PFSK-1 (cell line): ENCODE data around the gene ZFYVE1.

Experiments
- FOXP2 ChIP-seq: optimal IDR thresholded peaks from 2 replicates; pipeline ENCODE3; 2011; ENCODE audit warnings: borderline replicate concordance, control low read depth, inconsistent platforms; ENCODE audit not compliant: insufficient read depth; ENCODE audit errors: extremely low read length, extremely low read depth
- POLR2AphosphoS5 ChIP-seq: IDR thresholded peaks from 2 replicates; pipeline ENCODE4 v1.6.1; 2012; ENCODE audit warnings: low read depth, mild to moderate bottlenecking, control low read depth, low read length, moderate library complexity
- SIN3A ChIP-seq: IDR thresholded peaks from 2 replicates; pipeline ENCODE4 v1.6.1; 2012; ENCODE audit warnings: mild to moderate bottlenecking, low read length, moderate library complexity, borderline replicate concordance; ENCODE audit not compliant: insufficient read depth
- TAF1 ChIP-seq: IDR thresholded peaks from 2 replicates; pipeline ENCODE4 v1.6.1; 2012; ENCODE audit warnings: low read length, control low read depth, borderline replicate concordance; ENCODE audit not compliant: insufficient read depth
- TF ChIP-seq, protein P1 (sequence below), 2 experiments: IDR thresholded peaks; 2 replicates each; pipeline versions ENCODE4 v1.6.1 to v1.8.0; 2011 to 2012; ENCODE audit warnings: low read depth in 2 of 2, low read length in 2 of 2, control low read depth in 1 of 2, inconsistent platforms in 1 of 2, mild to moderate bottlenecking in 1 of 2, moderate library complexity in 1 of 2; ENCODE audit not compliant: insufficient read depth in 1 of 2

The ZFYVE1 gene

DNA sequence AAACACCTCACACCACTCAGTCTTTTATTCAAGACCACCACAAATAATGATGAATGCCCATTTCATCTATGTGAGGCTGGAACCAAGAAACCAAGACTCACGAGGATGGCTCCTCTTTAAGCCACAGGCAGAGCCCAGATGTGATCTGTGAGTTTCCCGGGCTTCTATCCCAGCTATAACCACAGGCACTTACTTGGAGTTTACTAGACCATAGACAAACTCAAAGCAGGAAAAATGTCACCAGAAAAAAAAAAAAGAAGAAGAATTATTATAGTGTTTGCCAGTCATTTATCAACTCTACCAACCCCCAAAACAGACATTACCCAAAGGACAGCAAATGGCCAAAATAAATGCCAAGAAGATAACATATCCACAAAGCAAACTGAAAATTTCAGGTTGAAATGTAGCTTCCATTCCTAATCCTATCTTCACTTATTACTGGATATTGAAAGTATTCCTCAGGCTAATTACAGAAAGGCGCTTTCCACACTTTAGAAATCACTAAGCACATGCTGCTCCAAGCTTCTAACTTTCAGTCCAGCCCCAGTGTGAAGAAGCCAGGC lies 44.7 kb downstream of the ZFYVE1 start:
- TF ChIP-seq, protein P1, sequence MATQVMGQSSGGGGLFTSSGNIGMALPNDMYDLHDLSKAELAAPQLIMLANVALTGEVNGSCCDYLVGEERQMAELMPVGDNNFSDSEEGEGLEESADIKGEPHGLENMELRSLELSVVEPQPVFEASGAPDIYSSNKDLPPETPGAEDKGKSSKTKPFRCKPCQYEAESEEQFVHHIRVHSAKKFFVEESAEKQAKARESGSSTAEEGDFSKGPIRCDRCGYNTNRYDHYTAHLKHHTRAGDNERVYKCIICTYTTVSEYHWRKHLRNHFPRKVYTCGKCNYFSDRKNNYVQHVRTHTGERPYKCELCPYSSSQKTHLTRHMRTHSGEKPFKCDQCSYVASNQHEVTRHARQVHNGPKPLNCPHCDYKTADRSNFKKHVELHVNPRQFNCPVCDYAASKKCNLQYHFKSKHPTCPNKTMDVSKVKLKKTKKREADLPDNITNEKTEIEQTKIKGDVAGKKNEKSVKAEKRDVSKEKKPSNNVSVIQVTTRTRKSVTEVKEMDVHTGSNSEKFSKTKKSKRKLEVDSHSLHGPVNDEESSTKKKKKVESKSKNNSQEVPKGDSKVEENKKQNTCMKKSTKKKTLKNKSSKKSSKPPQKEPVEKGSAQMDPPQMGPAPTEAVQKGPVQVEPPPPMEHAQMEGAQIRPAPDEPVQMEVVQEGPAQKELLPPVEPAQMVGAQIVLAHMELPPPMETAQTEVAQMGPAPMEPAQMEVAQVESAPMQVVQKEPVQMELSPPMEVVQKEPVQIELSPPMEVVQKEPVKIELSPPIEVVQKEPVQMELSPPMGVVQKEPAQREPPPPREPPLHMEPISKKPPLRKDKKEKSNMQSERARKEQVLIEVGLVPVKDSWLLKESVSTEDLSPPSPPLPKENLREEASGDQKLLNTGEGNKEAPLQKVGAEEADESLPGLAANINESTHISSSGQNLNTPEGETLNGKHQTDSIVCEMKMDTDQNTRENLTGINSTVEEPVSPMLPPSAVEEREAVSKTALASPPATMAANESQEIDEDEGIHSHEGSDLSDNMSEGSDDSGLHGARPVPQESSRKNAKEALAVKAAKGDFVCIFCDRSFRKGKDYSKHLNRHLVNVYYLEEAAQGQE (IDR thresholded peaks at IDR 0.05; ENCODE audit: insufficient read depth in 1 of 2, low read depth in 2 of 2, low read length in 2 of 2), result no peak
- TF ChIP-seq TAF1, result no peak
- no peak for TF ChIP-seq SIN3A
- TF ChIP-seq FOXP2, result no peak

GRCh38 chr14:72980863-72981262 lies 46.0 kb downstream of the ZFYVE1 start:
- TF ChIP-seq, protein P1 (IDR thresholded peaks at IDR 0.05; ENCODE audit: insufficient read depth in 1 of 2, low read depth in 2 of 2, low read length in 2 of 2), result no peak
- no peak for TF ChIP-seq FOXP2
- TF ChIP-seq POLR2AphosphoS5, result no peak
- no peak for TF ChIP-seq TAF1
- TF ChIP-seq SIN3A, result no peak

DNA sequence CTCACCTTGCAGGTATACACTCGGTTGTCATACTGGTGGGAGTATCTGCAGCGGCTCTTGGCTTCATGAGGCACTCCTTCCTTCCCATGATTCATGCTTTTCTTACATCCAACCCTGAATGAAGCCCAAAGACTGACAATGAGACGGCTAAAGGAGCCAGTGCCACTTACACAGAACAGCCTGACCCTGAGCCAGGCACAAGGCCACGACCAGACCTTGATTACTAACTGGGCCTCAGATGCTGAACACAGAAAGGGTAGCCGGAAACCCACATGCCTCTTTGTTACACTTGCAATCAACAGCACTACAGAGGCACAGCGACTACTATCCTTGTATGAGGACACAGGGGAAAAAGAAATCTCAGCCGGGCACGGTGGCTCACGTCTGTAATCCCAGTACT lies 48.0 kb downstream of the ZFYVE1 start:
- TF ChIP-seq, protein P1 (IDR thresholded peaks at IDR 0.05; ENCODE audit: insufficient read depth in 1 of 2, low read depth in 2 of 2, low read length in 2 of 2), result no peak
- TF ChIP-seq FOXP2, result no peak
- TF ChIP-seq POLR2AphosphoS5, result no peak
- TF ChIP-seq SIN3A, result no peak
- no peak for TF ChIP-seq TAF1

DNA sequence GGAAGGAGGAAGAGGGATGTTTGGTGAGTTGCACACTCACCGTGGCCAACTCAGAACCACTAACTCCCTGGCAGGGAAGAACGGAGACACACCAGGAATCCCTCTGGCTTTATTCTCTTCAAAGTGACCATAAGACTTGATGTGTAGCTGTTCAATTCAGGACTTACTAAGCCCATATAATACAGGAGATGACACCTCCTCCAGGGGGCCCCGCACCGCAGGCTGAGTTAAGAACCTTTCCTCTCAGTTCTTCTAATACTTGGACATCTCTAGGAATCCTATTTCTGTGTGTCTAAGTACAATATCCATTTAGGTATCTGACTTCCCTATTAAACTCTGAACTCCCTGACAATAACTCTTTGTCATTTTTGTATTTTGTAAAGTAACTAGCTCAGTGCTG lies 51.1 kb downstream of the ZFYVE1 start:
- no peak for TF ChIP-seq POLR2AphosphoS5
- TF ChIP-seq SIN3A, result no peak
- TF ChIP-seq TAF1, result no peak
- TF ChIP-seq, protein P1 (IDR thresholded peaks at IDR 0.05; ENCODE audit: insufficient read depth in 1 of 2, low read depth in 2 of 2, low read length in 2 of 2), result no peak
- TF ChIP-seq FOXP2, result no peak

- TF ChIP-seq TAF1, result no peak
- no peak for TF ChIP-seq SIN3A
- no peak for TF ChIP-seq FOXP2
- no peak for TF ChIP-seq POLR2AphosphoS5
- TF ChIP-seq, protein P1 (IDR thresholded peaks at IDR 0.05; ENCODE audit: insufficient read depth in 1 of 2, low read depth in 2 of 2, low read length in 2 of 2), result no peak
These were observed 52.2 kb downstream of the ZFYVE1 start for GRCh38 chr14:72974661-72975060.
